ENCODE data around the gene FKBP8. TPM values are rescaled to one million over a fixed set of nuclear protein-coding genes. Genes with fewer than 3 reads are reported as not detected.

Gene FKBP8
- total RNA-seq, 1 experiment from 2014 or later = 243 TPM

DNA sequence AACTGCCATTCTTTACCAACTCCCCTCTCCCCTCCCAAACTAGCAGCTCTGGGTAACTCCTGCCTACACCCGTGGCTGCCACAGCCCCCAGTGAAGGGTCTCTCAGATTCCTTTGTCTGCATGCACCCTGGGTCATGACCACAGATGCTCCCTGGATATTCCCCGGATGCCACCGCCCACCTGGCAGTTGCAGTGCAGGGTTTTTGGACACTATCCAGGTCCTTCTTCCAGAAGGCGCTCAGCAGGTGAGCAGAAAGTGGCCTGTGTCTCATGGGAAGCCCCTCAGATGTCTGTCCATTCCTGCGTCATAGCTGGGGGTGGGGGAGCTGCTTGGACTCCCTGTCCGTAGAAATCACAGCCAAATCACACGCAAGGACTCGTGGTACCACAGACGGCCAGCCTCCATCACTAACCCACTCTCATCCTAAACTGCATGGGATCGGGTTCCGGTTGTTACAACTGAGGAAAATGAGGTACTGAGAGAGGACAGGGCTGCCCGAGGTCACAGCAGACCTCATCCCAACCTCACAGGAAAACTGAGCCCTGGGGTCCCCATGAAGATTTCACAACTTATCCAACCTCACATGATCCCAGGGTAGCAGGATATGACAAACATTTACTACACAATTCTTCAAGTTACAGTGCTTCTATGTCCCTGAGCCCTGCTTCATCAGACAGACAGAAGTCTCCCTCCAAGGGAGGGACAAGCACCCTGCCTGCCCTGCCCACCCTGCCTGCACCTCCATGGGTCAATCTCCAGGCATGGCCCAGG is 60.1 kb downstream of the FKBP8 start:
- Histone ChIP-seq H3K4me1 (ENCODE audit: insufficient read depth, low read length) (peaks cover 31% of the 10 kb centered on the region), H3K4me2 (ENCODE audit: low read length) (no peak overlapping the region), H3K9me3 (ENCODE audit: low read length) (no peaks in the 10 kb centered on the region), H3K36me3 (ENCODE audit: low read depth, low read length) (no peaks in the 10 kb centered on the region), H3F3A (ENCODE audit: low read length, unreplicated experiment) (no peaks in the 10 kb centered on the region), H4K20me1 (ENCODE audit: low read length) (peaks cover 34% of the 10 kb centered on the region), H2AFZ (ENCODE audit: low read length) (no peak overlapping the region), H3K4me3 (ENCODE audit: low read length) (no peak overlapping the region), H3K9ac (ENCODE audit: low read length) (no peak overlapping the region), H3K79me2 (ENCODE audit: low read length) (peaks cover 98% of the 10 kb centered on the region), H3K27ac (ENCODE audit: low read length) (no peak overlapping the region), H3K27me3 (ENCODE audit: low read length) (no peaks in the 10 kb centered on the region), H3K9me2 (replicated peaks; ENCODE audit: low read length) (no peaks in the 10 kb centered on the region)
- intact Hi-C loops (cut with micrococcal nuclease) = no loop called here
- CTCF ChIA-PET = no interaction called here
- POLR2A ChIA-PET (ENCODE audit: unreplicated experiment) = interaction anchor here (0.6 kb wide), 1 partner anchor 88 kb away, joined by 5 read pairs; no protein-coding TSS in a partner anchor
- ATAC-seq = no peak
- TF ChIP-seq, protein P1, sequence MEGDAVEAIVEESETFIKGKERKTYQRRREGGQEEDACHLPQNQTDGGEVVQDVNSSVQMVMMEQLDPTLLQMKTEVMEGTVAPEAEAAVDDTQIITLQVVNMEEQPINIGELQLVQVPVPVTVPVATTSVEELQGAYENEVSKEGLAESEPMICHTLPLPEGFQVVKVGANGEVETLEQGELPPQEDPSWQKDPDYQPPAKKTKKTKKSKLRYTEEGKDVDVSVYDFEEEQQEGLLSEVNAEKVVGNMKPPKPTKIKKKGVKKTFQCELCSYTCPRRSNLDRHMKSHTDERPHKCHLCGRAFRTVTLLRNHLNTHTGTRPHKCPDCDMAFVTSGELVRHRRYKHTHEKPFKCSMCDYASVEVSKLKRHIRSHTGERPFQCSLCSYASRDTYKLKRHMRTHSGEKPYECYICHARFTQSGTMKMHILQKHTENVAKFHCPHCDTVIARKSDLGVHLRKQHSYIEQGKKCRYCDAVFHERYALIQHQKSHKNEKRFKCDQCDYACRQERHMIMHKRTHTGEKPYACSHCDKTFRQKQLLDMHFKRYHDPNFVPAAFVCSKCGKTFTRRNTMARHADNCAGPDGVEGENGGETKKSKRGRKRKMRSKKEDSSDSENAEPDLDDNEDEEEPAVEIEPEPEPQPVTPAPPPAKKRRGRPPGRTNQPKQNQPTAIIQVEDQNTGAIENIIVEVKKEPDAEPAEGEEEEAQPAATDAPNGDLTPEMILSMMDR (conservative IDR thresholded peaks at IDR 0.05; ENCODE audit: low read depth, low read length) = no peak
- no peak for TF ChIP-seq EZH2phosphoT487 (IDR thresholded peaks at IDR 0.05; ENCODE audit: borderline replicate concordance, low read length)
- no peak for DNase-seq
- BruUV-seq (replicated peaks) = no TSS peak

Other genes starting within 250 kb of the FKBP8 start
- 713 and 856 TPM in 2 replicates for gene LSM4, start 220.5 kb downstream of the FKBP8 start, total RNA-seq (2014; rRNA removed)
- gene PGPEP1, start 203.0 kb downstream of the FKBP8 start, total RNA-seq (2014; rRNA removed) = 9.6 and 11.4 TPM in 2 replicates
- gene GDF15, start 157.4 kb downstream of the FKBP8 start, total RNA-seq (2014; rRNA removed) = 84.3 and 105 TPM in 2 replicates
- gene LRRC25, start 146.0 kb downstream of the FKBP8 start, total RNA-seq (2014; rRNA removed) = not detected in 2 replicates
- gene SSBP4, start 124.2 kb downstream of the FKBP8 start, total RNA-seq (2014; rRNA removed) = 97.5 and 99.9 TPM in 2 replicates
- gene ISYNA1, start 105.4 kb downstream of the FKBP8 start, total RNA-seq (2014; rRNA removed) = 19.4 TPM in 2 replicates
- 21.0 and 30.6 TPM in 2 replicates for gene ELL, start 21.5 kb downstream of the FKBP8 start, total RNA-seq (2014; rRNA removed)
- 137 and 162 TPM in 2 replicates for gene KXD1, start 14.3 kb upstream of the FKBP8 start, total RNA-seq (2014; rRNA removed)
- 871 and 1,108 TPM in 2 replicates for gene UBA52, start 28.3 kb upstream of the FKBP8 start, total RNA-seq (2014; rRNA removed)
- 121 and 207 TPM in 2 replicates for gene REX1BD, start 45.2 kb upstream of the FKBP8 start, total RNA-seq (2014; rRNA removed)
- 0.23 and 2.6 TPM in 2 replicates for gene CRLF1, start 63.2 kb upstream of the FKBP8 start, total RNA-seq (2014; rRNA removed)
- 0.17 and 0.44 TPM in 2 replicates for gene TMEM59L, start 69.3 kb upstream of the FKBP8 start, total RNA-seq (2014; rRNA removed)
- 8.4 and 12.7 TPM in 2 replicates for gene KLHL26, start 93.5 kb upstream of the FKBP8 start, total RNA-seq (2014; rRNA removed)
- gene CRTC1, start 140.1 kb upstream of the FKBP8 start, total RNA-seq (2014; rRNA removed) = 6.7 and 8.5 TPM in 2 replicates
- 0.04 TPM in 1 of 2 replicates, not detected in the other for gene COMP, start 247.7 kb upstream of the FKBP8 start, total RNA-seq (2014; rRNA removed)

Data from PC-3 (cell line).